PC-3 (cell line): ENCODE measurements around the gene UQCR11.

Source experiments
- CTCF ChIP-seq: fragments of 300-600 bp; sonication (generic); conservative IDR thresholded peaks from 2 replicates; pipeline ENCODE4 v1.5.1; 2017; ENCODE audit warnings: antibody characterized with exemption, low read depth, mild to moderate bottlenecking, low read length
- EZH2 ChIP-seq: fragments of 300-600 bp; sonication (generic); IDR thresholded peaks from one replicate; pipeline ENCODE4 v1.6.1; 2017; ENCODE audit warnings: antibody characterized with exemption, mild to moderate bottlenecking, low read length; ENCODE audit not compliant: unreplicated experiment

DNA sequence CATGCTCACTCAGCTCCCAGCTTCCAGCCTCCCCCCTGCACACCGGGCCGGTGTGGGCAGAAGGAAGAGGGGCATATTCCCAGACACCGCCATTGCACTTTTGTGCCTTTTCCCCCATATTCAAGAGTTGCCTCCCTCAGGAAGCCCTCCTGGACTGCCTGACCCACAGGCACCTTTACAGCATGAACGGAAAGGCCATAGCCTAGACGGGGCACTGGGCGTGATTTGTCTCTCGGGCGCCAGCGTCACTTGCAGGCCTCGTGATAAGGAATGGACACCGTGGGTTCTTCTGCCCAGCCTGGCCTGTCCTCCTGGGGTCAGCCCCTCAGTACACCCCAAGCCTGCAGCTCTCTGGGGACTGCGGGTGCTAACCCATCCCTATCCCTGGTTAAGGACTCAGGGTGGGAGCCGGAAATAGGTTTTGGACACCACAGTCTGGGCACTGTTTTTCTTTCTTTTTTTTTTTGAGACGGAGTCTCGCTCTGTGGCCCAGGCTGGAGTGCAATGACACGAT lies 933 bp upstream of the UQCR11 start:
- TF ChIP-seq CTCF (no peak), EZH2 (no peak)
